K562 (cell line): Measurements from ENCODE around the gene C10orf105. TPM values are rescaled to one million over a fixed set of nuclear protein-coding genes. Genes with fewer than 3 reads are reported as not detected.

Experiments
- BCOR ChIP-seq: fragments of 450-650 bp; IDR thresholded peaks from 2 replicates; pipeline ENCODE4 v1.6.1; 2016
- CCNT2 ChIP-seq: IDR thresholded peaks from 2 replicates; pipeline ENCODE4 v1.6.1; 2011; ENCODE audit warnings: borderline replicate concordance, low read depth, mild to moderate bottlenecking, moderate library complexity, mixed read lengths, low read length; ENCODE audit not compliant: insufficient read length; ENCODE audit errors: extremely low read depth
- E2F3 ChIP-seq: fragments of 250-450 bp; sonication (Bioruptor Pico); IDR thresholded peaks from 2 replicates; pipeline ENCODE4 v1.4.0; 2020; ENCODE audit warnings: mild to moderate bottlenecking
- HIVEP1 ChIP-seq: fragments of 250-450 bp; sonication (Bioruptor Pico); IDR thresholded peaks from 2 replicates; pipeline ENCODE4 v1.4.0; 2020; ENCODE audit warnings: mild to moderate bottlenecking
- HNRNPUL1 ChIP-seq: fragments of 200-400 bp; formaldehyde crosslinking; IDR thresholded peaks from 2 replicates; pipeline ENCODE4 v1.6.1; 2017; ENCODE audit warnings: low read length
- PTRF ChIP-seq: fragments of 450-650 bp; IDR thresholded peaks from 2 replicates; pipeline ENCODE4 v1.6.1; 2016; ENCODE audit warnings: mild to moderate bottlenecking, missing genetic modification characterization, missing compliant biosample characterization
- REST ChIP-seq, 2 experiments: fragments of 450-650 bp; formaldehyde crosslinking in 1 of 2; IDR thresholded peaks; 2 replicates each; pipeline versions ENCODE4 v1.4.0 to v1.6.1; 2014 to 2020; ENCODE audit warnings: mild to moderate bottlenecking in 2 of 2, borderline replicate concordance in 1 of 2, low read depth in 1 of 2
- SLC30A9 ChIP-seq: fragments of 250-450 bp; sonication (Bioruptor Pico); IDR thresholded peaks from 2 replicates; pipeline ENCODE4 v1.8.0; 2022; ENCODE audit warnings: mild to moderate bottlenecking, moderate library complexity
- SMARCE1 ChIP-seq: fragments of 450-650 bp; IDR thresholded peaks from 2 replicates; pipeline ENCODE4 v1.7.1; 2016; ENCODE audit warnings: mild to moderate bottlenecking
- SOX6 ChIP-seq: fragments of 450-650 bp; IDR thresholded peaks from 2 replicates; pipeline ENCODE4 v1.6.1; 2014; ENCODE audit warnings: mild to moderate bottlenecking
- ZBTB1 ChIP-seq: sonication (generic); formaldehyde crosslinking; IDR thresholded peaks from 2 replicates; pipeline ENCODE4 v1.8.1; 2023; ENCODE audit warnings: missing genetic modification reagents, low read depth, mild to moderate bottlenecking, borderline replicate concordance
- ZNF311 ChIP-seq: fragments of 250-450 bp; sonication (Bioruptor Pico); IDR thresholded peaks from 2 replicates; pipeline ENCODE4 v1.4.0; 2020; ENCODE audit warnings: mild to moderate bottlenecking, moderate library complexity
- ZNF707 ChIP-seq: fragments of 250-450 bp; sonication (Bioruptor Pico); conservative IDR thresholded peaks from 2 replicates; pipeline ENCODE4 v1.8.0; 2022; ENCODE audit warnings: inconsistent platforms, mild to moderate bottlenecking, moderate library complexity
- polyA plus RNA-seq, 8 experiments: library from polyadenylated mRNA; depleted of rRNA in 4 of 8; stranded (reverse) in 5 of 8; unstranded in 3 of 8; fragments of >200 nt; fragmentation: Nextera tagmentation in 2 of 8; fragmentation: Illumina TruSeq in 1 of 8; extraction: Ambion mirVana in 2 of 8; extraction: Trizol in 1 of 8; gene quantifications; 2 replicates each; pipeline versions ENCODE4 v1.2.1 to v1.2.3, GENCODE V29; 2011 to 2014; ENCODE audit warnings: inconsistent platforms in 1 of 8, missing spikeins in 1 of 8
- total RNA-seq, 7 experiments: library from RNA; depleted of rRNA in 6 of 7; stranded (reverse); fragments of >200 nt in 6 of 7; fragmentation: Illumina TruSeq in 2 of 7; extraction: Trizol in 2 of 7; gene quantifications; 2 replicates each; pipeline versions ENCODE4 v1.2.1 to v1.2.3, GENCODE V29; 2011 to 2021; ENCODE audit warnings: low replicate concordance in 1 of 7
- TF ChIP-seq, protein P1 (sequence below): fragments of 200-800 bp; sonication (Bioruptor generic); IDR thresholded peaks from 2 replicates; pipeline ENCODE4 v1.6.1; 2016; ENCODE audit warnings: missing genetic modification characterization, missing compliant biosample characterization

Gene C10orf105
- total and polyA plus RNA-seq, 9 of the 15 experiments (the other 6 are each of a cell fraction or from before 2014, with no cell fraction given), result 0.03 to 0.25 (median 0.04) TPM; not detected in 3

DNA sequence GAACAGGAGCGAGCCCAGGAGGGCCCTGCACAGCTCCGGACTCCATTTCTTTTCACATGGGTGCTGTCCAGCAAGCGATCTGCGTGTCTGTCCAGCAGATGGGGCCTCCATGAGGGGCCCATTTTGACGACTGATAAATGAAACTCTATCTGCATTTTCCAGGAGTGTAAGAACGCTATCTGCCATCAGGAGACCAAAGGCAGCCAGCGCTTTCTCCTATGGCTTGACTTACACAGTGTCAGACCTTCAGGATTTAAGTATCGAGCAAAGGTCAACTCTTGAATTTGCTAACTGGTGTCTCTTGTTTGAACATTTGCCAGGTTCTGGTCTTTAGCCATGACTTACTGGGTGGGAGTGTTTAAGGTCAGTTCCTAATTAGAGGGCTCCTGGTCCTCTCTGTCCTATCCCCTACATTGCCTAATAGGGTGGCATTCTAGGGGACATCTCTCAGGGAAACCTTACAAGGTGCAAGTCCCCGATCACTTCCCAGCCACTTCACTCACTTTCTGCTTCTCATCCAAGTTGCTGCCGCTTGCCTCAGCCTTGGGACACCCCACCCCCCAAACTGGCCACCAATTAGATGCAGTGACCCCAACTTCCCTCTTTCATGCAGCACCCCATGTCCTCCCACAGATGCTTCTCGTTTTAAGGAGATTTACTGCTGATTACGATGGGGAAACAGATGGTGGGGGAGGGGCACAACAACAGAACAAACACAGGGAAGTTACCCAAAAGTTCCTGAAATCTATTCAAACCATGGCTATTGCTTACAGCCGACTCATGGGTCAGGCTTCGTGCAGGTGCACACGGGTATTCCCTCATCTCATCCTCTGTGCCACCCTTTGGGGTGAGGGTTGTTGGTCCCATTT lies 33.7 kb upstream of the C10orf105 start (continued):
- TF ChIP-seq REST (IDR thresholded peaks at IDR 0.05; ENCODE audit: borderline replicate concordance) (peak; percentile 97), REST (CRISPR knock-in tag; IDR thresholded peaks at IDR 0.05; ENCODE audit: low read depth) (peak; percentile 90), ZBTB1 (CRISPR knock-in tag) (peak; percentile 61; the same call in 1 of the 2 replicates), CCNT2 (peak; percentile 23), HNRNPUL1 (no peak), ZNF707 (CRISPR knock-in tag) (no peak), SOX6 (peak; percentile 96), ZNF311 (peak; percentile 17; the same call in 1 of the 2 replicates), SMARCE1 (peak; percentile 91; the same call in 1 of the 2 replicates), HIVEP1 (peak; percentile 18; the same call in 1 of the 2 replicates), SLC30A9 (CRISPR knock-in tag) (no peak), E2F3 (CRISPR knock-in tag) (no peak; the same call in 1 of the 2 replicates), BCOR (peak; percentile 83), PTRF (tag) (no peak)
- TF ChIP-seq, protein P1, sequence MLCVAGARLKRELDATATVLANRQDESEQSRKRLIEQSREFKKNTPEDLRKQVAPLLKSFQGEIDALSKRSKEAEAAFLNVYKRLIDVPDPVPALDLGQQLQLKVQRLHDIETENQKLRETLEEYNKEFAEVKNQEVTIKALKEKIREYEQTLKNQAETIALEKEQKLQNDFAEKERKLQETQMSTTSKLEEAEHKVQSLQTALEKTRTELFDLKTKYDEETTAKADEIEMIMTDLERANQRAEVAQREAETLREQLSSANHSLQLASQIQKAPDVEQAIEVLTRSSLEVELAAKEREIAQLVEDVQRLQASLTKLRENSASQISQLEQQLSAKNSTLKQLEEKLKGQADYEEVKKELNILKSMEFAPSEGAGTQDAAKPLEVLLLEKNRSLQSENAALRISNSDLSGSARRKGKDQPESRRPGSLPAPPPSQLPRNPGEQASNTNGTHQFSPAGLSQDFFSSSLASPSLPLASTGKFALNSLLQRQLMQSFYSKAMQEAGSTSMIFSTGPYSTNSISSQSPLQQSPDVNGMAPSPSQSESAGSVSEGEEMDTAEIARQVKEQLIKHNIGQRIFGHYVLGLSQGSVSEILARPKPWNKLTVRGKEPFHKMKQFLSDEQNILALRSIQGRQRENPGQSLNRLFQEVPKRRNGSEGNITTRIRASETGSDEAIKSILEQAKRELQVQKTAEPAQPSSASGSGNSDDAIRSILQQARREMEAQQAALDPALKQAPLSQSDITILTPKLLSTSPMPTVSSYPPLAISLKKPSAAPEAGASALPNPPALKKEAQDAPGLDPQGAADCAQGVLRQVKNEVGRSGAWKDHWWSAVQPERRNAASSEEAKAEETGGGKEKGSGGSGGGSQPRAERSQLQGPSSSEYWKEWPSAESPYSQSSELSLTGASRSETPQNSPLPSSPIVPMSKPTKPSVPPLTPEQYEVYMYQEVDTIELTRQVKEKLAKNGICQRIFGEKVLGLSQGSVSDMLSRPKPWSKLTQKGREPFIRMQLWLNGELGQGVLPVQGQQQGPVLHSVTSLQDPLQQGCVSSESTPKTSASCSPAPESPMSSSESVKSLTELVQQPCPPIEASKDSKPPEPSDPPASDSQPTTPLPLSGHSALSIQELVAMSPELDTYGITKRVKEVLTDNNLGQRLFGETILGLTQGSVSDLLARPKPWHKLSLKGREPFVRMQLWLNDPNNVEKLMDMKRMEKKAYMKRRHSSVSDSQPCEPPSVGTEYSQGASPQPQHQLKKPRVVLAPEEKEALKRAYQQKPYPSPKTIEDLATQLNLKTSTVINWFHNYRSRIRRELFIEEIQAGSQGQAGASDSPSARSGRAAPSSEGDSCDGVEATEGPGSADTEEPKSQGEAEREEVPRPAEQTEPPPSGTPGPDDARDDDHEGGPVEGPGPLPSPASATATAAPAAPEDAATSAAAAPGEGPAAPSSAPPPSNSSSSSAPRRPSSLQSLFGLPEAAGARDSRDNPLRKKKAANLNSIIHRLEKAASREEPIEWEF (CRISPR knock-in tag), result peak; percentile 67; the same call in 1 of the 2 replicates
